Psoas muscle (tissue), 8 donors: ENCODE measurements around the gene PLXDC1. TPM values are rescaled to one million over a fixed set of nuclear protein-coding genes. Genes with fewer than 3 reads are reported as not detected.

ENCODE experiments used
- ATAC-seq, 4 donors: fragments of 200-7000 bp; cut with Tn5 transposase; one replicate each; pipeline ENCODE4 v1.9.1; 2020; ENCODE audit warnings: moderate library complexity in 3 of 4, mild to moderate bottlenecking in 2 of 4
- DNase-seq, 2 donors: peaks; one replicate each; pipeline ENCODE4 v3.0.0-alpha.2; 2020
- H3K27ac ChIP-seq: fragments of 200-600 bp; one replicate; pipeline ENCODE4 v1.8.0; 2022
- H3K27me3 ChIP-seq, 3 donors: fragments of 200-600 bp in 1 of 3; one replicate each; pipeline versions ENCODE4 v1.6.1 to v1.8.0; 2013 to 2022; ENCODE audit warnings: low read length in 2 of 3, mild to moderate bottlenecking in 2 of 3, moderate library complexity in 1 of 3; ENCODE audit not compliant: insufficient read depth in 3 of 3
- H3K36me3 ChIP-seq, 2 donors: fragments of 200-600 bp in 1 of 2; one replicate each; pipeline versions ENCODE4 v1.6.1 to v1.8.0; 2013 to 2022; ENCODE audit warnings: low read depth in 1 of 2, mild to moderate bottlenecking in 1 of 2, moderate library complexity in 1 of 2; ENCODE audit not compliant: insufficient read depth in 1 of 2
- H3K4me1 ChIP-seq: fragments of 200-600 bp; one replicate; pipeline ENCODE4 v1.8.0; 2022
- H3K4me3 ChIP-seq: fragments of 200-600 bp; one replicate; pipeline ENCODE4 v1.8.0; 2022; ENCODE audit warnings: mild to moderate bottlenecking
- H3K9me3 ChIP-seq: fragments of 200-600 bp; one replicate; pipeline ENCODE4 v1.8.0; 2022
- CTCF ChIP-seq: fragments of 200-600 bp; IDR thresholded peaks from one replicate; pipeline ENCODE4 v1.8.0; 2022; ENCODE audit warnings: antibody characterized with exemption
- WGBS, 3 donors: extraction: QIAGEN DNeasy Blood & Tissue Kit; methylation state at CpG; one replicate each; pipeline versions ENCODE4 v1.1.6 to v1.1.7; 2013; 5-methylcytosine and 5-hydroxymethylcytosine counted together
- intact Hi-C, 2 donors: fragments of 100-400 bp; cut with DNase I; formaldehyde crosslinking; loops; one replicate each; pipeline versions ENCODE4 v1.11.0 to v1.14.2; 2022
- polyA plus RNA-seq, 3 donors: library from polyadenylated mRNA; stranded (reverse); fragments of 200-250 nt; gene quantifications; one replicate each; pipeline ENCODE4 v1.2.3, GENCODE V29; 2013
- total RNA-seq, 4 donors: library from RNA; stranded (reverse); fragmentation: NEBNext Ultra II Directional in 2 of 4; extraction: Animal tissue kit (Norgen Biotek cat#: 25700) in 2 of 4; gene quantifications; one replicate each; pipeline versions ENCODE4 v1.2.1 to v1.2.4, GENCODE V29; 2021 to 2023
- donor health status: healthy with polysubstance abuse.
- donor health status: DM: no; HTN: no; CAD: no; lungs with moderate emphysema.
- donor health status: Bipolar disorder and iron deficiency.
- donor health status: healthy.
- donor health status: DM: yes; HTN: yes; CAD: no.
- donor health status: DM: no; HTN: no; CAD: no.
- donor health status: DM: no; HTN: no; CAD: no.
- donor health status: DM: yes; HTN: yes; CAD: no.

The PLXDC1 gene
- total and polyA plus RNA-seq, 7 donors = 2.3 to 9.2 (median 3.2) TPM

- no peak for TF ChIP-seq CTCF
- WGBS, 3 donors = 60 to 65% (median 62%) methylated on average over 9 of the region's 9 CpGs
- no peaks in the 10 kb centered on the region for H3K9me3 ChIP-seq
- H3K4me3 ChIP-seq = no peak overlapping the region
- H3K27me3 ChIP-seq = no peaks in the 10 kb centered on the region
- no peaks in the 10 kb centered on the region for H3K36me3 ChIP-seq
- intact Hi-C loops = no loop called here
- no peak overlapping the region for H3K27ac ChIP-seq
- H3K4me1 ChIP-seq = no peaks in the 10 kb centered on the region
- ATAC-seq (no peak), DNase-seq (no peak)
Measured at GRCh38 chr17:39016193-39017153, 135.0 kb downstream of the PLXDC1 start.

- no peak for TF ChIP-seq CTCF
- DNase-seq = no peak
- intact Hi-C loops = no loop called here
- no peaks in the 10 kb centered on the region for H3K4me1 ChIP-seq
- no peaks in the 10 kb centered on the region for H3K36me3 ChIP-seq
- H3K4me3 ChIP-seq = no peak overlapping the region
- 83 to 86% (median 83%) methylated on average over 11 of the region's 11 CpGs for WGBS, 3 donors
- H3K9me3 ChIP-seq = no peaks in the 10 kb centered on the region
- H3K27ac ChIP-seq = no peak overlapping the region
- H3K27me3 ChIP-seq = no peaks in the 10 kb centered on the region
- no peak for ATAC-seq
Measured at GRCh38 chr17:39015546-39015935, 135.9 kb downstream of the PLXDC1 start.

GRCh38 chr17:39014795-39015545, 136.5 kb downstream of the PLXDC1 start:
- ATAC-seq (no peak), DNase-seq (peak in 1 of 2 donors; percentile 23)
- TF ChIP-seq CTCF = no peak
- intact Hi-C loops = no loop called here
- H3K27ac ChIP-seq = no peak overlapping the region
- no peaks in the 10 kb centered on the region for H3K9me3 ChIP-seq
- 86 to 88% (median 87%) methylated on average over 13 of the region's 13 CpGs for WGBS, 3 donors
- H3K27me3 ChIP-seq = no peaks in the 10 kb centered on the region
- no peaks in the 10 kb centered on the region for H3K4me1 ChIP-seq
- no peaks in the 10 kb centered on the region for H3K36me3 ChIP-seq
- H3K4me3 ChIP-seq = no peak overlapping the region

GRCh38 chr17:39014044-39014794, 137.2 kb downstream of the PLXDC1 start:
- H3K4me1 ChIP-seq = no peaks in the 10 kb centered on the region
- WGBS, 3 donors = 69 to 78% (median 73%) methylated on average over 4 of the region's 4 CpGs
- H3K27me3 ChIP-seq = no peaks in the 10 kb centered on the region
- no peak overlapping the region for H3K27ac ChIP-seq
- H3K9me3 ChIP-seq = no peaks in the 10 kb centered on the region
- intact Hi-C loops = no loop called here
- no peak for ATAC-seq
- H3K4me3 ChIP-seq = no peak overlapping the region
- no peak for TF ChIP-seq CTCF
- H3K36me3 ChIP-seq = no peaks in the 10 kb centered on the region
- DNase-seq = no peak

Other genes with a start within 250 kb of the PLXDC1 start
- gene FBXO47, start 184.2 kb downstream of the PLXDC1 start, total RNA-seq = not detected
- gene FBXO47, start 184.2 kb downstream of the PLXDC1 start, polyA plus RNA-seq = under 1 TPM in 1 of 3 donors, not detected in 2; 0.03 TPM
- 1 to 10 TPM in 1 of 4 donors, under 1 TPM in 2, not detected in 1; 0.15 to 1.0 (median 0.15) TPM for gene ARL5C, start 14.5 kb upstream of the PLXDC1 start, total RNA-seq
- not detected for gene ARL5C, start 14.5 kb upstream of the PLXDC1 start, polyA plus RNA-seq
- 100 to 1,000 TPM; 209 to 274 (median 226) TPM for gene CACNB1, start 46.0 kb upstream of the PLXDC1 start, total RNA-seq
- gene CACNB1, start 46.0 kb upstream of the PLXDC1 start, polyA plus RNA-seq = 100 to 1,000 TPM in 2 of 3 donors, 10 to 100 TPM in 1; 88.2 to 196 (median 149) TPM
- gene RPL19, start 48.6 kb upstream of the PLXDC1 start, total RNA-seq = 1,000 to 10,000 TPM; 1,146 to 1,520 (median 1,371) TPM
- 1,000 to 10,000 TPM; 2,244 to 3,039 (median 2,565) TPM for gene RPL19, start 48.6 kb upstream of the PLXDC1 start, polyA plus RNA-seq
- gene STAC2, start 74.3 kb upstream of the PLXDC1 start, total RNA-seq = 1 to 10 TPM in 1 of 4 donors, under 1 TPM in 2, not detected in 1; 0.07 to 1.2 (median 0.38) TPM
- under 1 TPM; 0.13 to 0.35 (median 0.29) TPM for gene STAC2, start 74.3 kb upstream of the PLXDC1 start, polyA plus RNA-seq
- 1 to 10 TPM; 8.0 to 8.7 (median 8.2) TPM for gene FBXL20, start 250.0 kb upstream of the PLXDC1 start, total RNA-seq
- 1 to 10 TPM in 2 of 3 donors, under 1 TPM in 1; 0.89 to 3.7 (median 3.0) TPM for gene FBXL20, start 250.0 kb upstream of the PLXDC1 start, polyA plus RNA-seq